SK-N-SH (cell line): ENCODE data around the gene MVB12B.

ENCODE experiments used
- CTCF ChIP-seq: fragments of 200-600 bp; sonication (generic); IDR thresholded peaks from 2 replicates; pipeline ENCODE4 v1.6.1; 2017; ENCODE audit warnings: antibody characterized with exemption, mild to moderate bottlenecking, moderate library complexity
- EP300 ChIP-seq, 2 experiments: IDR thresholded peaks; 2 replicates each; pipeline versions ENCODE4 v1.4.0 to v1.6.1; 2012; ENCODE audit warnings: borderline replicate concordance in 1 of 2, low read depth in 1 of 2, low read length in 1 of 2
- EZH2phosphoT487 ChIP-seq: fragments of 200-600 bp; sonication (generic); IDR thresholded peaks from 2 replicates; pipeline ENCODE4 v1.6.1; 2017; ENCODE audit warnings: low read depth, mixed run types, mild to moderate bottlenecking, antibody characterized with exemption, moderate library complexity, borderline replicate concordance
- JUND ChIP-seq: IDR thresholded peaks from 2 replicates; pipeline ENCODE4 v1.4.0; 2012
- MXI1 ChIP-seq: IDR thresholded peaks from 2 replicates; pipeline ENCODE4 v1.6.1; 2012; ENCODE audit warnings: mild to moderate bottlenecking, low read depth, low read length, improper control_type of control experiment
- POLR2AphosphoS5 ChIP-seq: IDR thresholded peaks from 2 replicates; pipeline ENCODE4 v1.6.1; 2012; ENCODE audit warnings: low read depth, low read length
- RCOR1 ChIP-seq: fragments of 150-350 bp; IDR thresholded peaks from 2 replicates; pipeline ENCODE4 v1.6.1; 2017; ENCODE audit warnings: antibody characterized with exemption, low read length
- REST ChIP-seq: IDR thresholded peaks from 2 replicates; pipeline ENCODE4 v1.6.1; 2012; ENCODE audit warnings: mild to moderate bottlenecking, low read depth, low read length, moderate library complexity
- RXRA ChIP-seq: IDR thresholded peaks from 2 replicates; pipeline ENCODE4 v1.4.0; 2012; ENCODE audit warnings: low read depth, mild to moderate bottlenecking, borderline replicate concordance
- SMC3 ChIP-seq: IDR thresholded peaks from 2 replicates; pipeline ENCODE4 v1.6.1; 2012; ENCODE audit warnings: low read depth, low read length, improper control_type of control experiment
- USF2 ChIP-seq: fragments of 150-350 bp; IDR thresholded peaks from 2 replicates; pipeline ENCODE4 v1.6.1; 2017; ENCODE audit warnings: antibody characterized with exemption, low read length, low read depth, borderline replicate concordance

DNA sequence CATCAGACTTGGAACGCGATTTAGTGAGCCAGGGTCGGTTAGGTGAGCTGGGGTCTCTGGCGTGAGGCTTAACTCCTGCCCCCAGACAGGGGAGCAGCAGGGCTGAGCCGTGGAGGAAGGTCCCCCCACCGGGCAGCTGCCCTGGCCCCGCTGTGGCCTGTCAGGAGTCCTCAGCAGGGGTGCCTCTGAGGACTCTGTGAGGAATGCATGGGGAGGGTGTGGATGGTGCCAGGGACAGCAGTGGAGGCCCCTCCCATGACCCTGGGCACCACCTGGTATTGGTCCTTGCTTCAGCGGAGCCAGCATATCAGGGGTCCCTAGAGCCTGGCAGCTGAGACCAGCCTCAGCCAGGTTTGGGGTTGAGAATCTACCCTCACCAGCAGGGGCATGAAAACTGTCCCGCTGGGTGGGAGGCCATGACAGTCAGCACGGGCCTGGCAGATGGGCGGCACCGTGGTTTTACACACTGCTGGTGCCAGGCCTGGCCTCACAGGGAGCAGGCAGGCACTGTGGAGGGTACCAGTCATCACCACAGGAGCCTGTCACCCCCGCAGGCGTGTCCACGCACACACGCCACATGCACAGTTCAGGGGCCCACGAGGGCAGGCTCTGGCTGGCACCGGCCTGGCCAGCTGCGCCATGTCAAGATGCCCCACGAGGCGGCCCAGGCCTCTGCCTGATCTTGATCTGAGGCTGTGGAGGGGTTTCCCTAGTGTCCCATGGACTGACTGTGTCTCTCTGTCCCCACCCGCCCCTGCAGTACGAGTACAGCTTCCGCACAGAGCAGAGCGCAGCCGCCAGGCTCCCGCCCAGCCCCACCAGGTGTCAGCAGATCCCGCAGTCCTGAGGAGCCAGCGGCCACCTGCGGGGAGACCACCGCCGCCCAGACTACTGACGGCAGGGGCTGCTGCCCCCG, 176.0 kb downstream of the MVB12B start:
- TF ChIP-seq JUND, result no peak
- no peak for TF ChIP-seq CTCF
- TF ChIP-seq EZH2phosphoT487, result no peak
- TF ChIP-seq RCOR1, result no peak
- no peak for TF ChIP-seq REST
- no peak for TF ChIP-seq USF2
- TF ChIP-seq POLR2AphosphoS5, result no peak
- TF ChIP-seq MXI1, result no peak
- no peak for TF ChIP-seq EP300 (IDR thresholded peaks at IDR 0.05; ENCODE audit: borderline replicate concordance in 1 of 2, low read depth in 1 of 2, low read length in 1 of 2)
- no peak for TF ChIP-seq RXRA
- peak; percentile 15; the same call in 1 of the 2 replicates for TF ChIP-seq SMC3
